IPS-11a (cell line): ENCODE results near the gene ENO1.

Source experiments
- H3K4me3 ChIP-seq: one replicate; pipeline ENCODE4 v1.5.1; 2013; ENCODE audit warnings: low read depth, low read length, control low read depth

Gene ENO1

DNA sequence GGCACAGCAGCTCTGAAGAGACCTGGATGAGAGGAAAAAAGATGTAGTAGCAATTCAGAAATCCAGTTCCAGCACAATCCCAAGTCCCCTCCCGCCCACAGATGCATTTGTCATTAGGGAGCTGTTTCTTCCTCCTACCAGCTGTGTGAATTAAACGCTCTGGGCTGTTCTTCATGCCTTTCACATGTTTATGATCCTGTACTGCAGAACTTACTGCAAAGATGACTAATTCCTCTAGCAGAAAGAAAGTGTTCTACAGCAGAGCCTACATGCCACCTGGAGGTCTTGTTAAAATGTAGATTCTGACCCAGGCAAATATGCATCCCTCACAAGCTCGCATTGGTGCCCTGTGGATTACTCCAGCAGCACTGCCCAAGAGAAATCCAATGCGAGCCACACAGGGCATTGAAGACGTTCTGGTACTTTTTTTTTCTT, 6.5 kb downstream of the ENO1 start:
- H3K4me3 ChIP-seq, result no peak overlapping the region

DNA sequence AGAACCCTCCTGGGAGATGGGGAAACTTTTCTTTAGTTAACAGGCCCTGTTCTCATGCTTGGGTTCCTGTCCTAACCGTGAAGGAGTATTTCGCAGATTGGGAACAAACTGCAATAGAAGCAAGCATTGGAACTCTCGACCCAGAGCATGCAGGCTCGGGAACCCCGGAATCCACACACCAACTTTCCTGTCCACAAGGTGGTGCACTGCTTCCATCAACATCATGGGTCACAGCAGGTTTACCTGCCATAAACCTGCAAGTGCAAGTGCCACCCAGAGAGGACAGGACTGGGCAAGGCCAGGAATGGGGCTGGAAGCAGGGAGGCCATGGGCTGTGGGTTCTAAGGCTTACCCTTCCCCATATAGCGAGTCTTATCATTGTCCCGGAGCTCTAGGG, 6.9 kb downstream of the ENO1 start:
- no peak overlapping the region for H3K4me3 ChIP-seq

DNA sequence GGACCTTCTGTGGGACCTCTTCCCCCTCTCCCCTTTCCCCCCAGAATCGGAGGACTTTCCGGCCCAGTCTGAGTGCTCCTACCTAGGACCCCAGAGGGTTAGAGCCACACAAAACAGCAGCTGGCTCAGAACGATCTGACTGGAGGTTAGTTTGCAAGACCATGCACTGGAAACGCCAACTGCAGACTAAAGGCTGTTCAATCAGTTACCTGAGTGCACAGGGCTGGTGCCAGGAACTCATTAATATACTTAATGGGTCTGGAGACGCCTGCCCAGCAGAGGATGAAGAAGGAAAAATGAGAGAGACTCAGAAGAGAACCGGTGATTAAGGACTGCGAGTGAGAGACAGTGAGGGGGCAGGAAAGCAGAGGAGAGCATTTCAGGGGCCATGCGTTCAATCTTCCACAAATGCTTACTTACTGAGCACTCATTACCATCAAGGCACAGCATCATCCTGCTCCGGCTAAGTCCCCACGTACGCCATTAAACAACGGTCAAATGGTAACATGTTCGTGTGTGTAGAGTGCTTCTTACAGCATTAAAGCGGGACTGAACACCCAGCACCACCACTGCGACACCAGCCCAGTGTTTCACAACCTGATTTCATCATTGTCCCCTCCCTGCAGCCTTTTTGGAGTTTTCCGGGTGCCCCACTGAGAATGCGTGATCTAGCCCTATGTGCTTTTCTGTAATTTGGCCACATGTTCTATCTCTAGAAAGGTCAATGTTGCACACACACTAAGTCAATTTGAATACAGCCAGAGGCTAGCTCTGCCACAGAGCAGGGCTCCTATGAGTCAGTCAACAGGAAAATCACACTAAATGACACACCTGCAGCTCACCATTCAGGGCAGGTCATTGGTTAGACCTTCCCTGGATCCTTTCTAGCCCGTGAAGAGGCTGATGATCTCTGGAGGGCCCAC, 7.6 kb downstream of the ENO1 start:
- no peak overlapping the region for H3K4me3 ChIP-seq

DNA sequence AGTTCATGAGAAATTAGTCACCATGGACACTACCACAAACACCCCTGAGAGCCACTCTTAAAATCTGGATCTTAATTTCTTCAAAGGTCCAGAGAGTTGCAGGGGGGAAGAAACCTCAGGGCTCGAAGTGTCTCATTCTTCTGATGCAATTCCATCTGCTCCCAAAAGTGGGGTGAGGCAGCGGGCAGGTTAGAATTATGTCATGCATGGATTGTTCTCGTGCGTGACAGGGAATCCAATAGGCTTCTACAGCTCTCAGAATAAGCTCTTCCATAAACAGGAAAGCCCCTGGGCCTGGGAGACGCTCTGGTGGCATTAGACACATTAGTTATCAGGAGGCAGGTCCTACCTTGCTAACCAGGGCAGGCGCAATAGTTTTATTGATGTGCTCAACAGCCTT, 8.4 kb downstream of the ENO1 start:
- no peak overlapping the region for H3K4me3 ChIP-seq

DNA sequence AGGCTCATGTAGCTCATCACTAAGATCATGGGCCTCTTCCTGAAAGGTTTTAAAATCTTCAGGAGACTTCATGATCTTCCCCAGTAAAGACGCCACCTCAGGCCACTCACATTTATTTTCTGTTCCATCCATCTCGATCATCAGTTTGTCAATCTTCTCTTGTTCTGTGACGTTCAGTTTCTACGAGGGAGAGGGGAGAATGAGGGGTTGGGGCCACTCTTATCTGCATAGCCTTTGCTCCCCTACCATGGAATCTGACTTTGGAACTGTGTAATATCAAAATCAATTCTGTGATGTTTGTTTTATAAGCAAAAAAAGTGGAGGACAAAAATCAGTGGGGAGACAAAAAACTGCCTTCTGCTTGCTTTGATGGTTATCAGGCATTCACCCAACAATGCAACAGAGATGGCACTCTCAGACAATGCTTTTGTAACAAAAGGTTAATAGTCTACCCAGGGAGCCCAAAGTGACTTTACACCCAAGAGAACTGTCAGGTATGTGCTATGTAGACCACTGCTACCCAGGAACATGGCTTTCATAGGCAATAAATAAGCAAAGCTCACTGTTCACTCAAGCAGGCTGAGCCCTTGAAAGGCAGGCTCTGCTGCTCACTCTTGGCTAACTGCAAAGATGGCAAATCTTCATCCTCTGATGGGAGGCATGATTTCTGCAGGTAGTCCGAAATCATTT, 10.5 kb downstream of the ENO1 start:
- H3K4me3 ChIP-seq, result no peak overlapping the region

DNA sequence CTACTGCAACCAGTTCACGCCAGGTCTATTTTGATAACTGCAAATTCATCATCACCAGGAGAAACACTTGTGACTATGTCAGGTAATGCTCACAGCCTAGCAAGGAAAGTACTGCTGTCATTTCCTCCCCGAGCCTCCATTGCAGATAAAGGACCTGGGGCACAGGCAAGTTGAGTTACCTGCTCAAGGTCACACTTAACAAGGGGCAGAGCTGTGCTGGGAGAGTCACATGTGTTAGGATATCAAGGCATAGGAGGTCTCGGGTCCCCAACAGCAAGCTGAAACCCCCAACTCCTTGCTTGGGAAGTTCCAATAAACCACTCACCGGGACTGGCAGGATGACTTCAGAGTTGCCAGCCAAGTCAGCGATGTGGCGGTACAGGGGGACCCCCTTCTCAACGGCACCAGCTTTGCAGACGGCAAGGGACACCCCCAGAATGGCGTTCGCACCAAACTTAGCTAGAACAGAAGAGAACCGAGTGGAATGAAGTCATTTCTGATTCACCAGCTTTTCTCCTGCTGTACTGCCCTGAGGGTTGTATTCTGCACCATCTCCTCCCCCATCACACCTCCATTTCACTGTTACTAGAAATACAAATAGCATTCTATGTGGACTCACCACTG, 11.6 kb downstream of the ENO1 start:
- no peak overlapping the region for H3K4me3 ChIP-seq

DNA sequence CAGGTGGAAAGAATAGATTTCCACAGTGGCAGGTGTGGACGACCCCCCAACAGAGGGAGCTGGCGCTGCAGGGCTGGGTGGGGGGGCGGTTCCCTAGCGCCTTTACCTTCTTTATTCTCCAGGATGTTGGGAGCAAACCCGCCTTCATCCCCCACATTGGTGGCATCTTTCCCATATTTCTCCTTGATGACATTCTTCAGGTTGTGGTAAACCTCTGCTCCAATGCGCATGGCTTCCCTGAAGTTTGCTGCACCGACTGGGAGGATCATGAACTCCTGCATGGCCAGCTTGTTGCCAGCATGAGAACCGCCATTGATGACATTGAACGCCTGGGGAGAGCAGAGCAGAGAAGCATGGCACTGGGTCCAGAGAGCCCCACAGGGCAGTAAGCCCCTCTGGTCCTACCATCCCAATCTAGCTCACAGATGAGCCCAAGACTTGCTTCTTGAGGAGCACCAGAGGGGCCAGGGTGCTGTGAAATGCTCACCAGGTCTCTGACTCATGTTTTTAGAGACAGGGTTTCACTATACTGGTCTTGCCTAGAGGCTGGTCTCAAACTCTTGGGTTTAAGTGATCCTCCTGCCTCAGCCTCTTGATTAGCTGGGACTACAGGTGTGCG, 12.2 kb downstream of the ENO1 start:
- no peak overlapping the region for H3K4me3 ChIP-seq

DNA sequence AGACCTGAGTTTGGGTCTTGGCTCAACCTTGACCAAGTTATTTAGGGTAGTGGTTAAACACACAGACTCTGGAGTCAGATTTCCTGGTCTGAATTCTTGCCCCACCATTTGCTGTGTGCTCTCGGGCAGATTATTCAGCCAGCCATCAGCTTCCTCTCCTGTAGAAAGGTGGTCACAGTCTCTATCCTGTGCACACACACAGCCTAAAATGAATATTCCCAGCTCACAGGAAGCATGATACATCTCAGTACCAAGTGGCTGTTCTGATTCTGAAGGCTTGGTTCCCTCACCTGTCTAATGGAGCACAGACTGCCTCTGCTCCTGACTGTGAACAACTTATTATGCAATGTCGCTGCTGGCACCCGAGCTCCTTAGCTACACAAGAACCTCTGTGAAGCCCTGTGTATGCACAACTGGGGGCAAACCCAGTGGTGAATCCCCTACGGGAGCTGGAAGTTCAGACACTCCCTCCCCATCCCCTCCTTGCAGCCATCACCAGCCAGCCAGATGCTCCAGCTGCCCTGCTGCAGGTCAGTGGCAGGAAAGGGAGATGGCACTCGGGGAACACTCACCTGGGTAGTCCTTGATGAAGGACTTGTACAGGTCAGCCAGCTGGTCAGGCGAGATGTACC, 13.7 kb downstream of the ENO1 start:
- no peak overlapping the region for H3K4me3 ChIP-seq

DNA sequence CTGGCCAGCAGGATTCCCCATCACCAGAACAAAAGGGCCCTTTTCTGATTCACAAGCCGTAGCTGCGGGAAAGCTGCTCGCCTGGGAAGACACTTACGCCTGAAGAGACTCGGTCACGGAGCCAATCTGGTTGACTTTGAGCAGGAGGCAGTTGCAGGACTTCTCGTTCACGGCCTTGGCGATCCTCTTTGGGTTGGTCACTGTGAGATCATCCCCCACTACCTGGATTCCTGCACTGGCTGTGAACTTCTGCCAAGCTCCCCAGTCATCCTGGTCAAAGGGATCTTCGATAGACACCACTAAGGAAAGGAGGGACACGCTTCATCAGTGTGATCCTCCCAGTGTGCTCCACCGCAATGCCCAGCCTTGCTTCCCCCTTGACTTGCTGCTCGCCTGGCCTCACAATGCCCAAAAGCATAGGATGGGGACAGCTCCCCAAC, 14.7 kb downstream of the ENO1 start:
- no peak overlapping the region for H3K4me3 ChIP-seq

DNA sequence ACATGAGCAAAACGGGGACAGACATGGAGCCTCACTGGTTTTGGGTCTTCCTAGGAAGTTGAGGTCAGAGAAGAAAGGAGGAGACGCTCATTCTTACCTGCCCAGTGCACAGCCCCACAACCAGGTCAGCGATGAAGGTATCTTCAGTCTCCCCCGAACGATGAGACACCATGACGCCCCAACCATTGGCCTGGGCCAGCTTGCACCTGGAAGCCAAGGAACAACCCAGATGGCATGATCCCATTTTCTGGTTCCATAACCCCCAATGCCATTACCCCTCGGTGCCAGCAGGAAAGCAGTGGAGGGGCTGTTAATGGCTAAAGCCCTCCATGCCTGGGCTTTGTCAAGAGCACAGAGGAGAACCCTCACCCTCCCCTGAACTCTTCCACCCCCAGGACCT, 15.3 kb downstream of the ENO1 start:
- no peak overlapping the region for H3K4me3 ChIP-seq

DNA sequence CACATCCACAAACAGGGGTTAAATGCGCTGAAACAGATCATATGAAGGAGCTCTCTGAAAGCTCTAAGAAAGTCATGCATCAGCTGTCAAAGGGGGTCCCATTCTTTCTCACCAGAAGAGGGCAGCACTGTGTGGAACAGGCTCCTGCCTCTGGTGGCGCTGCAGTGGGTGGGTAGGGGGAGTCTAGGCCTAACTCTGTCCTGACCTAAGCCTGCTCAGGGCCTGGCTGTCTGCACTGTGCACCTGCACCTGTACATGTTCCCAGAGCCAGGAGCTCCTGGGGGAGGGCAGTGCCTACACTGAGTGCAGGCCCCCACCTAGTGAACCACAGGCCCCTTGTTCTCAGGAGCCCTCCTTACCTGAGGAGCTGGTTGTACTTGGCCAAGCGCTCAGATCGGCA, 16.0 kb downstream of the ENO1 start:
- H3K4me3 ChIP-seq, result no peak overlapping the region

DNA sequence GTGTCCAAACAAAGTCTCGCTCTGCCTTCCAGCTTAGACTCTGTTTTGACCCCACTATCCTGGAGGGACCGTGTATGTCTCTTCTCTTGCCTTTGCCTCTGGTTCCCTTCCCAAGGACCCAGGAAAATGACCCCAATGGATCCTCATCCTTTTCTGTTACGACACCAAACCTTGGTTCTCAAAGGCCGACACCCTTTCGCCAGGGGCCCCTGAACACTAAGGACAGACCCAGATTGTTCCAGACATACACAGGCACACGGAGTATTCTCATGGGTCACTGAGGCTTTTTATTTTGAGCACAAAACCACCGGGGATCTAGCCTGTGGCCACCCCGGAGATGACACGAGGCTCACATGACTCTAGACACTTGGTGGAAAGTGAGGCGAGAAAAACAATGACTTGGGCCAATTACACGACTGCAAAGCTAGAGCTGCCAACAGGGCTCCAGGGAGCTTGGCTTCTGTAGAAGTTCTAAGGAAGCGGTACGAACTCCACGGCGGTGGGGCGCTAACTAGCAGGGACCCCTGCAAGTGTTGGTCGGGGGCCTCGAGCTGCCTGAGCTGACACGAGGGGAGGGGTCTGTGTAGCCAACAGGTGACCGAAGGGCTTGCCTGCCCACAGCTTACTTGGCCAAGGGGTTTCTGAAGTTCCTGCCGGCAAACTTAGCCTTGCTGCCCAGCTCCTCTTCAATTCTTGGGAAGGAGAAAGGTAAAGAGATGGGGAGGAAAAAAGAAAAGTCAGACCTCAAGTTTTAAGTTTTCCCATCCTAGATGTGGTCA, 17.6 kb downstream of the ENO1 start:
- no peak overlapping the region for H3K4me3 ChIP-seq

DNA sequence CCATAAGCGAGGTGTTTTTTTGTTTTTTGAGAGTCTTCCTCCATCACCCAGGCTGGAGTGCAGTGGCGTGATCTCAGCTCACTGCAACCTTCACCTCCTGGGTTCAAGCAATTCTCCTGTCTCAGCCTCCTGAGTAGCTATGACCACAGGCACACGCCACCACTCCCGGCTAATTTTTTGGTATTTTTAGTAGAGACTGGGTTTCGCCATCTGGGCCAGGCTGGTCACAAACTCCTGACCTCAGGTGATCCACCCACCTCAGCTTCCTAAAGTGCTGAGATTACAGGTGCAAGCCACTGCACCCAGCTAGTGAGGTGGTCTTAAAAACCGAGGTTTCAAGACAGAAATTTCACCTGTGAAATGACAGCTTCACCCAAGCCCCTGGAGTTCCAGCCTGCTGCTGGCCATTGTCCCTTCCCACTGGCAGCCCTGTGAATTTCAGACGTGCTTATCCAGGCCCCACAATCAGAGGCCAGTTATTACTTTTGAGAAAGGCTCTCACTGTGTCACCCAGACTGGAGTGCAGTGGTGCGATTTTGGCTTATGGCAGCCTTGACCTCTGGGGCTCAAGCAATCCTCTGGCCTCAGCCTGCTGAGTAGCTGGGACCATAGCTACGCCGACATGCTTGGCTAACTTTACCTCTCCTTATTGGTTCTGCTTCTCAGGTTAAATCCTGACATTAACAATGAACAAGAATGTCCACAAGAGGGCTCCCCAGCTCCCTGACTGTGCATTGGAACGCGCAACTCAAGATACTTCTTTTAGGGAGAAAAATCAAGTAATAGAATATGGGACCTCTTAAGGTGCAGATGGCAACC, 19.4 kb downstream of the ENO1 start:
- H3K4me3 ChIP-seq, result no peak overlapping the region

DNA sequence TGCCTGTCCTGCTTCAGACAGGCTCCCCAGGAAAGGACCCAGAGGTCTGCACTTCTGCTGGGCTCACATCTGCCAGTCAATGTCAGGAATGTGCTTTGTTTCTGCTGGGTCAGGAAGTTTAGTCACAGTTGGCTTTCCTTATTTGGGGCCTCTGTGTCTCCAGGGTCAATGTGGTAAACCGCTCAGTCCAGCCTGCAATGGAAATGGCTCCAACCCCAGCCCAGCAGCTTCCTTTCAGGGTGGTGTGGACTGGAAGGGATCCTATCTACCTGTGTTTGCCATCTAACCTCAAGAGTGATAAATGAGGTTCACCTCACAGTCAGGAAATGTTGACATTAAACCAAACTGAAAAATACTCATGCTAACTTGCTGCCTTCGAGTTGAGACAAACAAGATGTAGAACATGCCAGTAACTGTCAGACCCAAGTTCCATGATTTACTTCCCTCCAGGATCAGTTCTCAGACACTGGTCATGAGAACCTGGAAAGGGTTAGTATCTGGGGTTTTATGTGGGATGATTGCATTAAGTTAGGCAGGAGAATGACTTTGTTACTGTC, 20.3 kb downstream of the ENO1 start:
- H3K4me3 ChIP-seq, result no peak overlapping the region

DNA sequence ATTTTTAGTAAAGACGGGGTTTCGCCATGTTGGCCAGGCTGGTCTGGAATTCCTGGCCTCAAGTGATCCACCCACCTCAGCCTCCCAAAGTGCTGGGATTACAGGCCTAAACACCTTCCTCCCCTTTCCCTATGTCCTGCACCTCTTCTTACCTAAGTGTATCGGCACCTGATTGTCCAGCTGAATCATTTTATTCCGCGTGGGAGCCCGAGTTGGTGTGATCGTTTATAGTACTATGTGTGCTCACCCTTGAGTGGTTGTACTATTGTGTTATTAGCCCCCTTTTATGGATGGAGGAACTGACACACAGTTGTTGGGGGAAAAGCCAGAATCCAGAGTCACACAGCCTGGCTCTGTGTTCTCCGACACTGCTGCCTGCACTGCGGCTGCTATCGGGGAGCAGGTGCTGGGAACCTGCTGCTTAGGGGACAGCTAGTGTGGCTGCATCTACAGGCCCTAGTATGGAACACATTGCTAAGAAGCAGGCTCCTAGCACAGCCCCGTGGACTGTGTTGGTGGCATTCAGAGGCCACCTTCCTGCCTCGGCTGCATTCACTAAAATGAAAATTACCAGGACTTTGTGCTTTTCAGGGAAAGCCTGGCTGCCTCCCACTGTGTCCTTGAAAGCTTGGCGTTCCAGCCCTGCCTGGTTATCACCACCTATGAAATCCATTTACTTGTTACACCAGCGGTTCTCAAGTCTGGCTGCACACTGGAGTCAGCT, 21.6 kb downstream of the ENO1 start:
- H3K4me3 ChIP-seq, result no peak overlapping the region

DNA sequence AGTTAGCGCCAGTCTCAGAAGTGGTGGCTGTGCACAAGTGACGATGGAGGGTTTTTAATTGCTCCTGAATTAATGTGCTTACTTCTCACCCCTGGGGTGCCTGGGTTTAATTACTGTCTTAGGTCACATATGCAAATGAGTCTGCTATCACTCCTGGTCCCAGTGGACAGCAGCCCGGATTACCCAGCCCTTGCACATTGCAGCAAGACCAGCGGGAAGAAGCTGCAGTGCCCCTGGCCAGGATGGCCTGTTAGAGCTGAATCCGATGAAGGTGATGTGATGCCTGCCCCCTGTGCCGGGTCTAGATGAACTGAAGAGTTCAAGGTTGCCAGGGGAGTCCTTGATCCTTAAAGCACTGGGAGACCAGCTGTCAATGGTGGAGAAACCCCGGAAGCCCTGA, 24.2 kb downstream of the ENO1 start:
- no peak overlapping the region for H3K4me3 ChIP-seq

DNA sequence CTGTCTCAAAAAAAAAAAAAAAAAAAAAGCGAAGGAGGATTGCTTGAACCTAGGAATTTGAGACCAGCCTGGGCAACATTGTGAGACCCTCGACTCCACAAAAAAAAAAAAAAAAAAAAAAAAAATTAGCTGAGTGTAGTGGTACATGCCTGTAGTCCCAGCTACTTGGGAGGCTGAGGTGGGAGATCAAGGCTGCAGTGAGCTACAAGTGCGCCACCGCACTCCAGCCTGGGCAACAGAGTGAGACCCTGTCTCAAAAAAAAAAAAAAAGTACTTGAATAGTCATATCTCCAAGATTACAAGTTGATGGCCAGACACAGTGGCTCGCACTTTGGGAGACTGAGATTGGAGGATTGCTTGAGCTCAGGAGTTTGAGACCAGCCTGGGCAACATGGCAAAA, 27.4 kb downstream of the ENO1 start:
- H3K4me3 ChIP-seq, result no peak overlapping the region

DNA sequence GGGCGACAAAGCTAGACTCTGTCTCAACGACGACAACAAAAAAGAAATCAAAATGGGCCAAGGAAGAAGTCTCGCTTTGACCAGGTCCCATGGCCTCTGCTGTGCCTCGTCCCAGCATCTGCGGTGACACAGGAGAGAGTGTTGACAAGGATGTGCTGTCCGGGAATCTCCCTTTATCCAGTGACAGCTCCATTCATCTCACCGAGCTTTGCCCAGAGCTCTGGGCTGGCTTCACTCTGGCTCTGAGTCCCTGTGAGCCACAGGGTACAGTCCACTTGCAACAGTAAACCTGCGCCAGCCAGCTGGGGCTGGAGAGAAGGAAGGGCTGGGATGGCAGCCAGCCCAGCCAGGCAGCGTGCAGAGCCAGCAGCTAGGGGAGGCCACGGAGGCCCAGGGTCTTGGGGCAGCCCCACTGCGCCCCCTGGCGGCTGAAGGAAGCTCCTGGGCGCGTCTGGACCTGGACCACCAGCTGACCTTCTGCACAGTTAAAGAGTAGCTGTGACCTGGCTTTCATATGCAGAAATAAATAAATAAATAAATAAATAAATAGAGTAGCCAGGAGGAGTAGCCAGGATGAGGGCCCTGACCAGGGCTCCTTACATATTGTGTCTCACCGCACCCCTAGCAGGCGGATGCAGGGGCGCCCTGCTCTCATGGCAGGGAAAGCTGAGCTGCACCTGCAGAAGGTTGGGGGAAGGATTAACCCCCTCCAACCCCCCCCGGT, 29.7 kb downstream of the ENO1 start:
- H3K4me3 ChIP-seq, result no peak overlapping the region
